Keratinocyte (primary cell): Measurements from ENCODE around the gene KRTAP10-6. TPM values are rescaled to one million over a fixed set of nuclear protein-coding genes. Genes with fewer than 3 reads are reported as not detected.

Source experiments
- DNase-seq: peaks from one replicate; pipeline ENCODE4 v3.0.0-alpha.2; 2011; ENCODE audit warnings: low read depth, missing footprints, low spot score
- FAIRE-seq: peaks from 2 replicates; lab custom pipeline; 2011; peaks lifted over from hg19 to GRCh38; lab: Jason Lieb, UNC
- H2AFZ ChIP-seq: 2 replicates; pipeline ENCODE4 v1.6.0; 2012; ENCODE audit warnings: low read length, control low read depth, inconsistent platforms; ENCODE audit not compliant: control insufficient read depth
- H3K27ac ChIP-seq: 2 replicates; pipeline ENCODE4 v1.5.1; 2011; ENCODE audit warnings: low read length; ENCODE audit not compliant: control insufficient read depth, insufficient read depth
- H3K27me3 ChIP-seq: 3 replicates; pipeline ENCODE4 v1.6.0; 2011; ENCODE audit warnings: low read length; ENCODE audit not compliant: control insufficient read depth, insufficient read depth; ENCODE audit errors: extremely low read depth
- H3K36me3 ChIP-seq, 2 experiments: 2 replicates in 1 of 2; 3 replicates in 1 of 2; pipeline ENCODE4 v1.5.1; 2011; ENCODE audit warnings: low read length in 2 of 2, mild to moderate bottlenecking in 1 of 2; ENCODE audit not compliant: control insufficient read depth in 2 of 2, insufficient read depth in 2 of 2; ENCODE audit errors: extremely low read depth in 1 of 2
- H3K4me1 ChIP-seq: 3 replicates; pipeline ENCODE4 v1.5.1; 2011; ENCODE audit warnings: low read length; ENCODE audit not compliant: control insufficient read depth, insufficient read depth; ENCODE audit errors: extremely low read depth
- H3K4me2 ChIP-seq: 3 replicates; pipeline ENCODE4 v1.6.0; 2011; ENCODE audit warnings: low read depth, low read length; ENCODE audit not compliant: control insufficient read depth, insufficient read depth; ENCODE audit errors: extremely low read depth
- H3K4me3 ChIP-seq, 3 experiments: fragments of 200-600 bp in 1 of 3; sonication (generic) in 1 of 3; 2 replicates in 2 of 3; 3 replicates in 1 of 3; pipeline ENCODE4 v1.5.1; 2011 to 2016; ENCODE audit warnings: low read length in 3 of 3, mild to moderate bottlenecking in 3 of 3, control low read depth in 2 of 3, inconsistent platforms in 1 of 3, low read depth in 1 of 3, mixed read lengths in 1 of 3, mixed run types in 1 of 3, moderate library complexity in 1 of 3; ENCODE audit not compliant: control insufficient read depth in 2 of 3, insufficient read depth in 2 of 3; ENCODE audit errors: extremely low read depth in 1 of 3
- H3K79me2 ChIP-seq: 2 replicates; pipeline ENCODE4 v1.6.0; 2012; ENCODE audit warnings: low read length; ENCODE audit not compliant: control insufficient read depth, insufficient read depth
- H3K9ac ChIP-seq: 3 replicates; pipeline ENCODE4 v1.6.0; 2011; ENCODE audit warnings: low read length; ENCODE audit not compliant: control insufficient read depth, insufficient read depth; ENCODE audit errors: extremely low read depth
- H3K9me1 ChIP-seq: 3 replicates; pipeline ENCODE4 v1.6.0; 2011; ENCODE audit warnings: low read length; ENCODE audit not compliant: control insufficient read depth, insufficient read depth; ENCODE audit errors: extremely low read depth
- H3K9me3 ChIP-seq: 2 replicates; pipeline ENCODE4 v1.5.1; 2012; ENCODE audit warnings: low read depth, low read length; ENCODE audit not compliant: control insufficient read depth
- H4K20me1 ChIP-seq: 3 replicates; pipeline ENCODE4 v1.6.0; 2011; ENCODE audit warnings: low read length; ENCODE audit not compliant: control insufficient read depth, insufficient read depth; ENCODE audit errors: extremely low read depth
- EZH2 ChIP-seq: IDR thresholded peaks from one replicate; pipeline ENCODE4 v1.6.1; 2012; ENCODE audit warnings: inconsistent platforms, mild to moderate bottlenecking, low read length, moderate library complexity
- dilution Hi-C: fragments of 300-500 bp; cut with MboI; formaldehyde crosslinking; loops from one replicate; pipeline ENCODE4 v1.7.0; 2020; ENCODE audit warnings: low sequenced_read_pairs; ENCODE audit not compliant: extremely low pct_ligation_motif_present
- polyA plus RNA-seq, 5 experiments: library from polyadenylated mRNA; depleted of rRNA in 3 of 5; stranded (reverse) in 3 of 5; stranded (forward) in 1 of 5; unstranded in 1 of 5; fragments of >200 nt; gene quantifications; 1 replicate in 1 of 5; 2 replicates in 3 of 5; 3 replicates in 1 of 5; pipeline versions ENCODE4 v1.2.1 to v1.2.3, GENCODE V29; 2011 to 2012; ENCODE audit warnings: missing spikeins in 2 of 5, low read depth in 1 of 5, low replicate concordance in 1 of 5
- TF ChIP-seq, protein P1 (sequence below), 3 experiments: IDR thresholded peaks in 1 of 3; conservative IDR thresholded peaks in 1 of 3; optimal IDR thresholded peaks in 1 of 3; 2 replicates in 2 of 3; 3 replicates in 1 of 3; pipeline versions ENCODE3 to v1.5.1; 2011; ENCODE audit warnings: low read length in 3 of 3, mild to moderate bottlenecking in 3 of 3, moderate library complexity in 2 of 3, control low read depth in 1 of 3, inconsistent platforms in 1 of 3; ENCODE audit not compliant: insufficient read depth in 2 of 3; ENCODE audit errors: extremely low read depth in 1 of 3

The KRTAP10-6 gene
- polyA plus RNA-seq, 1 donor (not counting 4 experiments of a cell fraction or from before 2014, with no cell fraction given), result not detected

DNA sequence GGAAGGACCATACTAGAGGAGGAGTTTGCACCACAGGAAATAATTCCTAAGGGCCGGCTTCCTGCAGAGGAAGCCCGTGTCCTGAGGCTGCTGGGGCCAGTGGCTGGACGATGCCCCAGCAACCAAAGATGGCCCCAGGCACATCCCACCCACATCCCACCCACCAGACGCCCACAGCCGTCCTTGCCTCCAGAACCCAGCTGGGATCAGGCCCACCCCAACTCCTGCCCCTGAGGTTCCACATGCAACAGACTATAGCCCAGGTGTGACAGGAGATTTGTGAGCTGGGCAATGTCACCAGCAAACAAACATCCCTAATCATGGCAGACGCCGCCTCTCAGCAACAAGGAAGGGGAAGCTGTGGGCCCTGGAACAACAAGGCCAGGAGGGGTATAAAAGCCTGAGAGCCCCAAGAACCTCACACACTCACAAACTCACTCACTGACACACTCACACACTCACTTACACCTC is 34.4 kb upstream of the KRTAP10-6 start, which contains the start of gene KRTAP10-9:
Gene KRTAP10-9, plus strand, starts transcription at position 421 of the 471 bp plus-strand sequence. CDS start 79 bp downstream, outside the sequence.
- Histone ChIP-seq H3K9ac (no peak within 1 kb of the TSS), H3K4me2 (no peak within 1 kb of the TSS), H3K36me3 (no peaks in the 10 kb centered on the region), H3K4me3 (no peak within 1 kb of the TSS), H3K27me3 (no peaks in the 10 kb centered on the region), H2AFZ (no peak within 1 kb of the TSS), H3K4me1 (no peaks in the 10 kb centered on the region), H3K79me2 (no peaks in the 10 kb centered on the region), H4K20me1 (no peaks in the 10 kb centered on the region), H3K9me3 (peaks cover 14% of the 10 kb centered on the region), H3K27ac (no peak within 1 kb of the TSS), H3K9me1 (no peaks in the 10 kb centered on the region)
- FAIRE-seq, result no peak
- TF ChIP-seq EZH2, result no peak
- TF ChIP-seq, protein P1, sequence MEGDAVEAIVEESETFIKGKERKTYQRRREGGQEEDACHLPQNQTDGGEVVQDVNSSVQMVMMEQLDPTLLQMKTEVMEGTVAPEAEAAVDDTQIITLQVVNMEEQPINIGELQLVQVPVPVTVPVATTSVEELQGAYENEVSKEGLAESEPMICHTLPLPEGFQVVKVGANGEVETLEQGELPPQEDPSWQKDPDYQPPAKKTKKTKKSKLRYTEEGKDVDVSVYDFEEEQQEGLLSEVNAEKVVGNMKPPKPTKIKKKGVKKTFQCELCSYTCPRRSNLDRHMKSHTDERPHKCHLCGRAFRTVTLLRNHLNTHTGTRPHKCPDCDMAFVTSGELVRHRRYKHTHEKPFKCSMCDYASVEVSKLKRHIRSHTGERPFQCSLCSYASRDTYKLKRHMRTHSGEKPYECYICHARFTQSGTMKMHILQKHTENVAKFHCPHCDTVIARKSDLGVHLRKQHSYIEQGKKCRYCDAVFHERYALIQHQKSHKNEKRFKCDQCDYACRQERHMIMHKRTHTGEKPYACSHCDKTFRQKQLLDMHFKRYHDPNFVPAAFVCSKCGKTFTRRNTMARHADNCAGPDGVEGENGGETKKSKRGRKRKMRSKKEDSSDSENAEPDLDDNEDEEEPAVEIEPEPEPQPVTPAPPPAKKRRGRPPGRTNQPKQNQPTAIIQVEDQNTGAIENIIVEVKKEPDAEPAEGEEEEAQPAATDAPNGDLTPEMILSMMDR (optimal IDR thresholded peaks at IDR 0.05 in 1 of 3, IDR thresholded peaks at IDR 0.05 in 1 of 3, conservative IDR thresholded peaks at IDR 0.05 in 1 of 3; ENCODE audit: extremely low read depth in 1 of 3, insufficient read depth in 2 of 3, low read length in 3 of 3), result no peak
- dilution Hi-C loops, result no loop called here
- no peak for DNase-seq

DNA sequence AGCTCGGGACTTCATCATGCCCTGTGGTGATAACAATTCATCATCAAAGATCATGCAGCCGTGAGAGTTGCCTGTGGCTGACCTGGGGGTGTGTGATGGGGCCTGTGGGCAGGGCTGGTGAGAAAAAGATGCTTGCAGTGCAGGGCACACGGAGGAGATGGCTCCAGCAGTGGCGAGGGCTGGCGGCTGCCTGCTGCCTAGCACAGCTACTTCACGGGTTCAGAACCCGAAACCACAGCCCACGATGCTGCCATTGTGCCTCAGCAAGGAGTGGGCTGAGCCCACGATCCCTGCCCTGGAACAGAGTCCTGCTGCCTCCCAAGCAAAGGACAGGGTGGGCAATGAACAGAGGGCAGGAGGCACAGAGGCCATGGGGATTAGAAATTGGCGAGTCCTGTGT is 34.0 kb upstream of the KRTAP10-6 start:
- H3K4me2 ChIP-seq, result no peak overlapping the region
- DNase-seq (no peak), FAIRE-seq (no peak)
- dilution Hi-C loops, result no loop called here
- H4K20me1 ChIP-seq, result no peaks in the 10 kb centered on the region
- no peaks in the 10 kb centered on the region for H3K9me1 ChIP-seq
- H3K27me3 ChIP-seq, result no peaks in the 10 kb centered on the region
- H3K79me2 ChIP-seq, result no peaks in the 10 kb centered on the region
- no peak overlapping the region for H3K27ac ChIP-seq
- H3K9ac ChIP-seq, result no peak overlapping the region
- TF ChIP-seq, protein P1 (optimal IDR thresholded peaks at IDR 0.05 in 1 of 3, IDR thresholded peaks at IDR 0.05 in 1 of 3, conservative IDR thresholded peaks at IDR 0.05 in 1 of 3; ENCODE audit: extremely low read depth in 1 of 3, insufficient read depth in 2 of 3, low read length in 3 of 3), result no peak
- TF ChIP-seq EZH2, result no peak
- no peak overlapping the region for H2AFZ ChIP-seq
- H3K4me1 ChIP-seq, result no peaks in the 10 kb centered on the region
- H3K9me3 ChIP-seq, result peaks cover 14% of the 10 kb centered on the region
- no peak overlapping the region for H3K4me3 ChIP-seq
- no peaks in the 10 kb centered on the region for H3K36me3 ChIP-seq
